Dendritic cell treated with granulocyte-macrophage colony-stimulating factor and Interleukin-4, amounts not matched to agents 40 ng/mL and 50 ng/mL, for 4 days (primary cell): ENCODE measurements around the gene PPP2R5C.
"Not testable (repeated sequence)": the region's sequence is repeated elsewhere in the genome, so short reads cannot be mapped to it uniquely, and the experiment has no call there.

Source experiments
- H3K27ac Mint-ChIP-seq: one replicate; pipeline ENCODE4 v1.8.0; 2022; ENCODE audit warnings: mild to moderate bottlenecking, mixed read lengths
- H3K27me3 Mint-ChIP-seq: one replicate; pipeline ENCODE4 v1.8.0; 2022; ENCODE audit warnings: mild to moderate bottlenecking, mixed read lengths
- H3K36me3 Mint-ChIP-seq: one replicate; pipeline ENCODE4 v1.8.0; 2022; ENCODE audit warnings: low read depth, mixed read lengths
- H3K4me1 Mint-ChIP-seq: one replicate; pipeline ENCODE4 v1.8.0; 2022; ENCODE audit warnings: low read depth, mixed read lengths
- H3K4me3 Mint-ChIP-seq: one replicate; pipeline ENCODE4 v1.8.0; 2022; ENCODE audit warnings: mild to moderate bottlenecking, moderate library complexity, mixed read lengths
- H3K9me3 Mint-ChIP-seq: one replicate; pipeline ENCODE4 v1.8.0; 2022; ENCODE audit warnings: mixed read lengths
- intact Hi-C: fragments of 100-400 bp; cut with micrococcal nuclease; formaldehyde crosslinking; loops from one replicate; pipeline ENCODE4 v1.15.0; 2022

Gene PPP2R5C

GRCh38 chr14:101733211-101733610 is 28.3 kb upstream of the PPP2R5C start:
- no peak overlapping the region for H3K27ac Mint-ChIP-seq
- intact Hi-C loops, result no loop called here
- H3K4me1 Mint-ChIP-seq, result peaks cover 39% of the 10 kb centered on the region
- H3K4me3 Mint-ChIP-seq, result no peak overlapping the region
- no peaks in the 10 kb centered on the region for H3K36me3 Mint-ChIP-seq
- H3K9me3 Mint-ChIP-seq, result no peaks in the 10 kb centered on the region
- H3K27me3 Mint-ChIP-seq, result peaks cover 10% of the 10 kb centered on the region

- peaks cover 50% of the 10 kb centered on the region for H3K4me1 Mint-ChIP-seq
- no peak overlapping the region for H3K27ac Mint-ChIP-seq
- no peaks in the 10 kb centered on the region for H3K36me3 Mint-ChIP-seq
- peaks cover 1% of the 10 kb centered on the region for H3K9me3 Mint-ChIP-seq
- no peak overlapping the region for H3K4me3 Mint-ChIP-seq
- intact Hi-C loops, result no loop called here
- H3K27me3 Mint-ChIP-seq, result peaks cover 10% of the 10 kb centered on the region
Measured at GRCh38 chr14:101734246-101734847, 27.2 kb upstream of the PPP2R5C start.

GRCh38 chr14:101735453-101735852 is 26.1 kb upstream of the PPP2R5C start:
- intact Hi-C loops, result no loop called here
- H3K27me3 Mint-ChIP-seq, result peaks cover 16% of the 10 kb centered on the region
- no peaks in the 10 kb centered on the region for H3K36me3 Mint-ChIP-seq
- peaks cover 12% of the 10 kb centered on the region for H3K9me3 Mint-ChIP-seq
- H3K4me3 Mint-ChIP-seq, result no peak overlapping the region
- peaks cover 55% of the 10 kb centered on the region for H3K4me1 Mint-ChIP-seq
- no peak overlapping the region for H3K27ac Mint-ChIP-seq

GRCh38 chr14:101736071-101736470 is 25.4 kb upstream of the PPP2R5C start:
- H3K4me3 Mint-ChIP-seq, result no peak overlapping the region
- intact Hi-C loops, result no loop called here
- H3K27ac Mint-ChIP-seq, result no peak overlapping the region
- peaks cover 16% of the 10 kb centered on the region for H3K27me3 Mint-ChIP-seq
- peaks cover 49% of the 10 kb centered on the region for H3K4me1 Mint-ChIP-seq
- no peaks in the 10 kb centered on the region for H3K36me3 Mint-ChIP-seq
- peaks cover 18% of the 10 kb centered on the region for H3K9me3 Mint-ChIP-seq

- no peak overlapping the region for H3K27ac Mint-ChIP-seq
- intact Hi-C loops, result no loop called here
Measured at GRCh38 chr14:101736585-101736984, 24.9 kb upstream of the PPP2R5C start.

GRCh38 chr14:101737414-101738339 is 23.8 kb upstream of the PPP2R5C start:
- no peak overlapping the region for H3K4me3 Mint-ChIP-seq
- peaks cover 42% of the 10 kb centered on the region for H3K4me1 Mint-ChIP-seq
- H3K36me3 Mint-ChIP-seq, result no peaks in the 10 kb centered on the region
- H3K27ac Mint-ChIP-seq, result no peak overlapping the region
- H3K9me3 Mint-ChIP-seq, result peaks cover 22% of the 10 kb centered on the region
- H3K27me3 Mint-ChIP-seq, result peaks cover 21% of the 10 kb centered on the region
- intact Hi-C loops, result no loop called here

More at GRCh38 chr14:101736585-101736984, 24.9 kb upstream of the PPP2R5C start:
- peaks cover 46% of the 10 kb centered on the region for H3K4me1 Mint-ChIP-seq
- H3K27me3 Mint-ChIP-seq, result peaks cover 16% of the 10 kb centered on the region
- H3K36me3 Mint-ChIP-seq, result no peaks in the 10 kb centered on the region
- no peak overlapping the region for H3K4me3 Mint-ChIP-seq
- H3K9me3 Mint-ChIP-seq, result peaks cover 22% of the 10 kb centered on the region

GRCh38 chr14:101738703-101739320 is 22.7 kb upstream of the PPP2R5C start:
- Mint-ChIP-seq H3K4me1 (peaks cover 43% of the 10 kb centered on the region), H3K36me3 (no peaks in the 10 kb centered on the region), H3K27me3 (peaks cover 26% of the 10 kb centered on the region), H3K27ac (no peak overlapping the region), H3K9me3 (peaks cover 22% of the 10 kb centered on the region), H3K4me3 (no peak overlapping the region)
- intact Hi-C loops, result no loop called here

GRCh38 chr14:101739446-101740141 is 21.9 kb upstream of the PPP2R5C start:
- H3K36me3 Mint-ChIP-seq, result no peaks in the 10 kb centered on the region
- H3K9me3 Mint-ChIP-seq, result peaks cover 22% of the 10 kb centered on the region
- H3K4me1 Mint-ChIP-seq, result peaks cover 35% of the 10 kb centered on the region
- intact Hi-C loops, result no loop called here
- no peak overlapping the region for H3K4me3 Mint-ChIP-seq
- H3K27ac Mint-ChIP-seq, result no peak overlapping the region
- peaks cover 27% of the 10 kb centered on the region for H3K27me3 Mint-ChIP-seq

- Mint-ChIP-seq H3K9me3 (peaks cover 22% of the 10 kb centered on the region), H3K4me1 (peaks cover 35% of the 10 kb centered on the region), H3K36me3 (no peaks in the 10 kb centered on the region), H3K4me3 (no peak overlapping the region), H3K27ac (no peak overlapping the region), H3K27me3 (peaks cover 27% of the 10 kb centered on the region)
- intact Hi-C loops, result no loop called here
Measured at GRCh38 chr14:101740981-101741380, 20.5 kb upstream of the PPP2R5C start.

- Mint-ChIP-seq H3K4me1 (peaks cover 22% of the 10 kb centered on the region), H3K27me3 (peaks cover 34% of the 10 kb centered on the region), H3K36me3 (no peaks in the 10 kb centered on the region), H3K27ac (no peak overlapping the region), H3K4me3 (no peak overlapping the region), H3K9me3 (peaks cover 22% of the 10 kb centered on the region)
- intact Hi-C loops, result no loop called here
Measured at GRCh38 chr14:101743701-101744100, 17.8 kb upstream of the PPP2R5C start.

- H3K4me3 Mint-ChIP-seq, H3K27ac Mint-ChIP-seq, intact Hi-C loops, H3K36me3 Mint-ChIP-seq: not testable (repeated sequence)
- peaks cover 21% of the 10 kb centered on the region for H3K9me3 Mint-ChIP-seq
- H3K27me3 Mint-ChIP-seq, result peaks cover 41% of the 10 kb centered on the region
- peaks cover 15% of the 10 kb centered on the region for H3K4me1 Mint-ChIP-seq
Measured at GRCh38 chr14:101744382-101744781, 17.1 kb upstream of the PPP2R5C start.

GRCh38 chr14:101749756-101750155 is 11.8 kb upstream of the PPP2R5C start:
- intact Hi-C loops, H3K4me3 Mint-ChIP-seq, H3K4me1 Mint-ChIP-seq, H3K36me3 Mint-ChIP-seq, H3K27ac Mint-ChIP-seq: not testable (repeated sequence)
- H3K27me3 Mint-ChIP-seq, result peaks cover 59% of the 10 kb centered on the region
- peaks cover 22% of the 10 kb centered on the region for H3K9me3 Mint-ChIP-seq

GRCh38 chr14:101754893-101755292 is 6.6 kb upstream of the PPP2R5C start:
- Mint-ChIP-seq H3K36me3 (no peaks in the 10 kb centered on the region), H3K9me3 (peaks cover 22% of the 10 kb centered on the region), H3K4me1 (peaks cover 2% of the 10 kb centered on the region), H3K4me3 (no peak overlapping the region), H3K27me3 (peaks cover 63% of the 10 kb centered on the region), H3K27ac (no peak overlapping the region)
- intact Hi-C loops, result no loop called here
